NCI-H1105 (cell line): ENCODE measurements around the gene DOK6.

Source experiments
- DNase-seq: peaks from one replicate; lab custom pipeline; 2025; lab: John Stamatoyannopoulos, UW

The DOK6 gene

GRCh38 chr18:69435000-69435399 is 34.3 kb downstream of the DOK6 start:
- DNase-seq = no peak

GRCh38 chr18:69444221-69444620 is 43.5 kb downstream of the DOK6 start:
- no peak for DNase-seq

DNA sequence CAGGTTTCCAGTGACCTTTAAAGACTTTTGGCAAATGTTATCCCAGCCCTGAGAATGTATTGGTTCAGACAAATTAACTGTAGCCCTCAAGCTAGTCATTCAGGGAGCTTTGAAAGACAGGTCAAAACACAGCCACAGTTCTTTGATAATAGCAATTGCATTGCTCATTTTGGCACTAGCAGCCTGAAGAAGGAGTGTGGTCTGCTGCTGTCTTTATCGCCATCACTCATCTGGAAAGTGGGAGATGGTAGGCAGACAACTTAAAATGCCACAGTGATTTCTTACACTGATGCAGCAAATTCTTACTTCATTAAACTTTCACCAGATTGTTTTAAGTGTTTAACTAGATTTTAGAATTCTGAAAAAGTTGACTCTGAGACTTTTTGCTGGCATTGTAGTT is 47.2 kb downstream of the DOK6 start:
- no peak for DNase-seq

GRCh38 chr18:69455125-69455524 is 54.4 kb downstream of the DOK6 start:
- DNase-seq = no peak

- no peak for DNase-seq
These were observed 68.8 kb downstream of the DOK6 start for GRCh38 chr18:69469444-69469919.

GRCh38 chr18:69480460-69480859 is 79.8 kb downstream of the DOK6 start:
- DNase-seq = no peak

GRCh38 chr18:69483574-69483973 is 82.9 kb downstream of the DOK6 start:
- no peak for DNase-seq

DNA sequence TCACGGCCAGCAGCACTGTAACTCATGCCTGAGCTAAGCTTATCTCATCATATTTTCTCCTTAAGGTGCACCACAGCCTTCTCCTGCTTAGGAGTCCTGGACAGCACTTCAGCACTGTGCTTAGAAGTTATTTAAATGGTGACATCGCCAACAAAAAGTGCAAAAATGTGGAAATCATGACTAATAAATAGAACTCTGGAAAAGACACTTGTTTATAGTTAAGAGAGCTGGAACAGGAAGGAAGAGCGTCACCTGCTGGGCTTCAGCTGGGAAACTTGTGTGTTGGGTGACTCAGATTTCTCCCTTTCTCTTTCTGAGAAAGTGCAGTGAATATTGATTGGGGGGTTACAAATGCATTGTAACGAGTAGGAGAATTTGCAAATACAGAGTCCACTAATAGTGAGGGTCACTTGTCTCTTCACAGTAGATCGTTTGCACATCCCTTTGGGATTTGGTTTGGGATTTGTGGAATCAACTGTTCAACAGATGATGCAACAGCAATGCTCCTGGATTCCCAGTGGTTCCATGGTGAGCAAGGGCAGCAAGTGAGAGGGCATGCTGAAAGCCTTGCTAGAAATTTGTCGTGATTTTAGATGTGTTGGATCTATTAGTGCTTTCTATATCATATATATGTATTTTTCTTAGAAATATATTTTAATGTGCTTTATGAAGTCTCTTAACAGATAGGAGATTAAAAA is 84.2 kb downstream of the DOK6 start:
- DNase-seq = no peak

- DNase-seq = no peak
These were observed 87.1 kb downstream of the DOK6 start for GRCh38 chr18:69487488-69488394.

- DNase-seq = no peak
These were observed 89.4 kb downstream of the DOK6 start for GRCh38 chr18:69490072-69490471.

DNA sequence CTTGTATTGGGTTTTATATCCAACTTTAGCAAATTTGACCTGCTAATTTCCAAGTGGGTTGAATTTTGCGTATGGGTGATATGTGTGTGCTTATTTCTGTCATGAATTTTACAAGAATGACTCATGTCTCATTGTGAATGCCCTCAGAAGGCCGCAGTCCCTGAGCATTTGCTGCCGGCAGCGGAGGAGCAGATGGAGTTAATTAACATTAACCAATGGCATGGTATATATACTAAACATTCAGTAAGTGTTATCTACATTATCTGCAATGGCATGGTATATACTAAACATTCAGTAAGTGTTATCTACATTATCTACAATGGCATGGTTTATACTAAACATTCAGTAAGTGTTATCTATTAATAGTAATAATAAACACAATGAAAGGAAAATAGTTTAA is 90.1 kb downstream of the DOK6 start:
- no peak for DNase-seq

DNA sequence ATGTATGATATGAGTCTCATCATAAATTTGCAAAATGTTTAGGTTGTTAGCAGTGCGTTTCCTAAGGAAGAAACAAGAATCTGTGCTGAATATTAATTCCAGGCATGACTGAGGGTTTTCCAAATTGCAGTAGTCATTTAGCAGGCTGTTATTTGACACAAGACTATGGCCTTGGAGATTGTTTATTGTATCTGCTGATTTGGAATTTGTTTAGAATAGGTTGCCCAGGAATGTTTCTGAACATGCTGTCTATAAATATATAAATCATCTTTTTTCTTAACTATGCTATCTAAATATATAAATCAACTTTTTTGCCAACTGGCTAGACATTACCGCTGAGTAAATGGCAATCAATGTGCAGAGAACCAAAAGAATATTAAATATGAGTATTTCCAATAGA is 90.9 kb downstream of the DOK6 start:
- DNase-seq = no peak

GRCh38 chr18:69492861-69493260 is 92.2 kb downstream of the DOK6 start:
- DNase-seq = no peak

DNA sequence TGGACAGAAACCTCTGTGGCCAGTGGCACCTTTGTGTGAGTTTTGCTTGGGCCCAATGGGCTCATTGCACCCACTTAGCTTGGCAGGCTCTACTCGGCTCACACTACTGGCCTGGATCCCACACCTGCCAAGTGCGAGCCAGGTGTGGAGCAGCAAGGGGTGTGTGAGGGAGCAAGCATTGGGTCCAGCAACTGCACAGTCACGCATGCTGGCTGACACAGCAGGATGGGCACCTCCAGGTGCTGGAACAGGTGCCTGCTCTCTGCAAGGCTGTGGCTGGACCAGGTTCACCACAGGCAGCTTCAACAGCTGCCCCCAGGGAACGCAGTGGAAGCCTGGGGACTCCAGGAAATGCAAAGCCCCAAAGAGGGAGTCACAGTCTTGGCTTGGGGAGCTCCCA is 94.2 kb downstream of the DOK6 start:
- no peak for DNase-seq

- DNase-seq = no peak
These were observed 94.7 kb downstream of the DOK6 start for GRCh38 chr18:69495338-69495737.

- DNase-seq = no peak
These were observed 95.3 kb downstream of the DOK6 start for GRCh38 chr18:69495841-69496533.

- no peak for DNase-seq
These were observed 118.3 kb downstream of the DOK6 start for GRCh38 chr18:69518989-69519388.

DNA sequence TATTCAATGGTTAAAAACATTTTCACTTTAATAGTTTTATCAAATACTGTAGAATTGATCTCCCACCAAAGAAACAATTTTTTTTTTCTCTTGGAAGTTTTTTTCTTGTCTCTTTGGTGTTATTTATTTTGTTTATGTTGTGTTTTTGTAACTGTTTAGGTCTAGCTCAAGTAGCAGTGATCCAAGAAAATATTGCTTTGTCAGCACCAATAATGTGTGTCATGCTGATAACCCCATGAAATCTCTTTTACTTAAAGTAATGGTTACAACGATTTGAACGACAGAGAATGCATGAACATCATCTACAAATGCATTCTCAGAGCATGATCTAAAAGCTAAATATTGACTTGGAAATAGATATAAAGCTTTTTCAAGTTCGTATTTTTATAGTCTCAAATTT is 122.9 kb downstream of the DOK6 start:
- no peak for DNase-seq

GRCh38 chr18:69528435-69528834 is 127.7 kb downstream of the DOK6 start:
- no peak for DNase-seq

GRCh38 chr18:69529151-69529550 is 128.5 kb downstream of the DOK6 start:
- DNase-seq = no peak

- DNase-seq = no peak
These were observed 131.3 kb downstream of the DOK6 start for GRCh38 chr18:69531973-69532372.

- no peak for DNase-seq
These were observed 136.5 kb downstream of the DOK6 start for GRCh38 chr18:69537183-69537582.

GRCh38 chr18:69538849-69539248 is 138.2 kb downstream of the DOK6 start:
- no peak for DNase-seq
